SU-DHL-6 (cell line): ENCODE results near the gene ABTB2.
A peak's percentile ranks its signal among the peaks of the same experiment; 100 is the strongest.

ENCODE experiments used
- H2AFZ ChIP-seq: fragments of 200-600 bp; sonication (generic); 2 replicates; pipeline ENCODE4 v1.6.1; 2014; ENCODE audit warnings: low read depth, mild to moderate bottlenecking, moderate library complexity, mixed read lengths, antibody characterized with exemption, low read length; ENCODE audit not compliant: severe bottlenecking
- H3F3A ChIP-seq: fragments of 200-600 bp; shearing (Covaris generic); 2 replicates; pipeline ENCODE4 v1.6.0; 2016; ENCODE audit warnings: antibody characterized with exemption, mild to moderate bottlenecking; ENCODE audit not compliant: insufficient read depth
- H3K27ac ChIP-seq: fragments of 200-600 bp; sonication (generic); 2 replicates; pipeline ENCODE4 v1.5.1; 2016; ENCODE audit warnings: low read depth, mild to moderate bottlenecking, low read length, moderate library complexity, mixed read lengths
- H3K27me3 ChIP-seq: fragments of 200-600 bp; sonication (generic), shearing (Covaris generic); 2 replicates; pipeline ENCODE4 v1.6.0; 2014; ENCODE audit warnings: mild to moderate bottlenecking, low read length
- H3K36me3 ChIP-seq: fragments of 200-600 bp; sonication (generic); 2 replicates; pipeline ENCODE4 v1.6.1; 2014; ENCODE audit warnings: mild to moderate bottlenecking, low read length, mixed read lengths
- H3K4me2 ChIP-seq: fragments of 300-600, 200-600 bp; shearing (Covaris generic), sonication (generic); 2 replicates; pipeline ENCODE4 v1.6.0; 2014; ENCODE audit warnings: low read length, low read depth, mild to moderate bottlenecking; ENCODE audit not compliant: poor library complexity, severe bottlenecking
- H3K4me3 ChIP-seq: fragments of 200-600 bp; sonication (generic); 2 replicates; pipeline ENCODE4 v1.5.1; 2014; ENCODE audit warnings: antibody characterized with exemption, low read length, mild to moderate bottlenecking, mixed read lengths; ENCODE audit not compliant: insufficient read depth, poor library complexity, severe bottlenecking
- H3K79me2 ChIP-seq: fragments of 200-600 bp; sonication (generic); 2 replicates; pipeline ENCODE4 v1.6.1; 2014; ENCODE audit warnings: mild to moderate bottlenecking, low read length, moderate library complexity; ENCODE audit not compliant: insufficient read depth
- H3K9ac ChIP-seq: fragments of 200-600 bp; sonication (generic); 2 replicates; pipeline ENCODE4 v1.7.0; 2014; ENCODE audit warnings: mild to moderate bottlenecking, low read length
- H3K9me2 ChIP-seq: fragments of 200-600 bp; sonication (generic); replicated peaks from 2 replicates; pipeline ENCODE4 v1.6.1; 2014; ENCODE audit warnings: low read length; ENCODE audit not compliant: insufficient read depth
- H3K9me3 ChIP-seq: fragments of 200-600 bp; sonication (generic); 2 replicates; pipeline ENCODE4 v1.6.1; 2014; ENCODE audit warnings: low read length, mixed read lengths; ENCODE audit not compliant: insufficient read depth
- H4K20me1 ChIP-seq: fragments of 200-600 bp; sonication (generic); 2 replicates; pipeline ENCODE4 v1.6.1; 2014; ENCODE audit warnings: low read depth, mild to moderate bottlenecking, antibody characterized with exemption, low read length, moderate library complexity, mixed read lengths
- CTCF ChIP-seq: fragments of 200-600 bp; sonication (generic); IDR thresholded peaks from one replicate; pipeline ENCODE4 v1.5.1; 2017; ENCODE audit warnings: antibody characterized with exemption, mild to moderate bottlenecking, low read length, moderate library complexity; ENCODE audit not compliant: insufficient read depth, poor library complexity, severe bottlenecking
- EZH2phosphoT487 ChIP-seq: fragments of 200-600 bp; sonication (generic), shearing (Covaris generic); conservative IDR thresholded peaks from 2 replicates; pipeline ENCODE4 v1.6.1; 2018; ENCODE audit warnings: mild to moderate bottlenecking, antibody characterized with exemption, low read length, moderate library complexity, mixed read lengths

ABTB2 gene

GRCh38 chr11:34251589-34251980 lies 106.2 kb downstream of the ABTB2 start:
- Histone ChIP-seq H3K4me3 (no peak overlapping the region), H4K20me1 (no peaks in the 10 kb centered on the region), H3F3A (no peaks in the 10 kb centered on the region), H3K9me3 (no peaks in the 10 kb centered on the region), H2AFZ (peak overlapping the region; percentile 26), H3K4me2 (peak overlapping the region; percentile 38), H3K79me2 (no peaks in the 10 kb centered on the region), H3K27me3 (no peaks in the 10 kb centered on the region), H3K9me2 (no peaks in the 10 kb centered on the region), H3K36me3 (no peaks in the 10 kb centered on the region), H3K27ac (no peak overlapping the region), H3K9ac (no peak overlapping the region)
- TF ChIP-seq CTCF (no peak), EZH2phosphoT487 (no peak)

GRCh38 chr11:34250732-34251588 lies 106.8 kb downstream of the ABTB2 start:
- no peaks in the 10 kb centered on the region for H3K9me2 ChIP-seq

GRCh38 chr11:34250211-34250610 lies 107.6 kb downstream of the ABTB2 start:
- Histone ChIP-seq H3K9me2 (no peaks in the 10 kb centered on the region), H3K4me2 (no peak overlapping the region), H3K9ac (no peak overlapping the region), H3K36me3 (no peaks in the 10 kb centered on the region), H3K27me3 (no peaks in the 10 kb centered on the region), H3K27ac (no peak overlapping the region), H2AFZ (no peak overlapping the region), H3K79me2 (no peaks in the 10 kb centered on the region), H4K20me1 (no peaks in the 10 kb centered on the region), H3F3A (no peaks in the 10 kb centered on the region), H3K4me3 (no peak overlapping the region), H3K9me3 (no peaks in the 10 kb centered on the region)
- TF ChIP-seq EZH2phosphoT487 = no peak
- TF ChIP-seq CTCF = no peak

More at GRCh38 chr11:34250732-34251588, 106.8 kb downstream of the ABTB2 start:
- Histone ChIP-seq H3K36me3 (no peaks in the 10 kb centered on the region), H3K27me3 (no peaks in the 10 kb centered on the region), H3F3A (no peaks in the 10 kb centered on the region), H3K27ac (no peak overlapping the region), H3K9me3 (no peaks in the 10 kb centered on the region), H4K20me1 (no peaks in the 10 kb centered on the region), H3K4me2 (peak overlapping the region; percentile 38), H3K79me2 (no peaks in the 10 kb centered on the region), H2AFZ (peak overlapping the region; percentile 26), H3K4me3 (no peak overlapping the region), H3K9ac (no peak overlapping the region)
- TF ChIP-seq CTCF (no peak), EZH2phosphoT487 (no peak)
